K562 (cell line): Measurements from ENCODE around the gene ZBTB46. TPM values are rescaled to one million over a fixed set of nuclear protein-coding genes. Genes with fewer than 3 reads are reported as not detected.

Experiments
- ATF7 ChIP-seq: fragments of 450-650 bp; IDR thresholded peaks from 2 replicates; pipeline ENCODE4 v1.7.1; 2014; ENCODE audit warnings: mild to moderate bottlenecking, moderate library complexity
- BHLHE40 ChIP-seq: IDR thresholded peaks from 2 replicates; pipeline ENCODE4 v1.6.1; 2011; ENCODE audit warnings: low read length, improper control_type of control experiment
- CXXC5 ChIP-seq: fragments of 250-450 bp; sonication (Bioruptor Pico); IDR thresholded peaks from 2 replicates; pipeline ENCODE4 v1.8.0; 2022; ENCODE audit warnings: inconsistent platforms, mild to moderate bottlenecking, moderate library complexity
- ESRRA ChIP-seq: fragments of 450-650 bp; IDR thresholded peaks from 2 replicates; pipeline ENCODE4 v1.6.1; 2014; ENCODE audit warnings: low read depth, mild to moderate bottlenecking, moderate library complexity, borderline replicate concordance
- JUN ChIP-seq, 2 experiments: sonication (generic) in 1 of 2; formaldehyde crosslinking in 1 of 2; IDR thresholded peaks; 2 replicates each; pipeline versions ENCODE4 v1.6.1 to v1.8.0; 2012 to 2022; ENCODE audit warnings: borderline replicate concordance in 2 of 2, mild to moderate bottlenecking in 2 of 2, improper control_type of control experiment in 1 of 2, low read depth in 1 of 2, low read length in 1 of 2, missing genetic modification reagents in 1 of 2
- PHF21A ChIP-seq: fragments of 450-650 bp; IDR thresholded peaks from 2 replicates; pipeline ENCODE4 v1.6.1; 2017; ENCODE audit warnings: low read depth, borderline replicate concordance
- PHF8 ChIP-seq: fragments of 200-600 bp; sonication (generic); IDR thresholded peaks from 2 replicates; pipeline ENCODE4 v1.6.1; 2012; ENCODE audit warnings: mixed run types, mild to moderate bottlenecking, inconsistent platforms, low read length, moderate library complexity, borderline replicate concordance
- POLR2A ChIP-seq: fragments of 450-650 bp; conservative IDR thresholded peaks from 2 replicates; pipeline ENCODE4 v1.6.1; 2016
- PTBP1 ChIP-seq: fragments of 200-400 bp; formaldehyde crosslinking; IDR thresholded peaks from 2 replicates; pipeline ENCODE4 v1.6.1; 2017; ENCODE audit warnings: low read depth, low read length
- RCOR1 ChIP-seq, 2 experiments: IDR thresholded peaks; 2 replicates each; pipeline ENCODE4 v1.6.1; 2012; ENCODE audit warnings: low read depth in 2 of 2, low read length in 2 of 2, borderline replicate concordance in 1 of 2, improper control_type of control experiment in 1 of 2
- REST ChIP-seq, 2 experiments: fragments of 450-650 bp; formaldehyde crosslinking in 1 of 2; IDR thresholded peaks; 2 replicates each; pipeline versions ENCODE4 v1.4.0 to v1.6.1; 2014 to 2020; ENCODE audit warnings: mild to moderate bottlenecking in 2 of 2, borderline replicate concordance in 1 of 2, low read depth in 1 of 2
- SPI1 ChIP-seq: IDR thresholded peaks from 2 replicates; pipeline ENCODE4 v1.6.1; 2011; ENCODE audit warnings: low read depth, low read length, control low read depth, borderline replicate concordance
- ZFP91 ChIP-seq: sonication (generic); formaldehyde crosslinking; IDR thresholded peaks from 2 replicates; pipeline ENCODE4 v1.8.0; 2022; ENCODE audit warnings: mild to moderate bottlenecking, missing genetic modification reagents
- ZNF583 ChIP-seq: fragments of 250-450 bp; sonication (Bioruptor Pico); IDR thresholded peaks from 2 replicates; pipeline ENCODE4 v1.4.0; 2020
- ZSCAN29 ChIP-seq: fragments of 450-650 bp; IDR thresholded peaks from 2 replicates; pipeline ENCODE4 v1.6.1; 2017
- polyA plus RNA-seq, 8 experiments: library from polyadenylated mRNA; depleted of rRNA in 4 of 8; stranded (reverse) in 5 of 8; unstranded in 3 of 8; fragments of >200 nt; fragmentation: Nextera tagmentation in 2 of 8; fragmentation: Illumina TruSeq in 1 of 8; extraction: Ambion mirVana in 2 of 8; extraction: Trizol in 1 of 8; gene quantifications; 2 replicates each; pipeline versions ENCODE4 v1.2.1 to v1.2.3, GENCODE V29; 2011 to 2014; ENCODE audit warnings: inconsistent platforms in 1 of 8, missing spikeins in 1 of 8
- total RNA-seq, 7 experiments: library from RNA; depleted of rRNA in 6 of 7; stranded (reverse); fragments of >200 nt in 6 of 7; fragmentation: Illumina TruSeq in 2 of 7; extraction: Trizol in 2 of 7; gene quantifications; 2 replicates each; pipeline versions ENCODE4 v1.2.1 to v1.2.3, GENCODE V29; 2011 to 2021; ENCODE audit warnings: low replicate concordance in 1 of 7

Gene ZBTB46
- total and polyA plus RNA-seq, 9 of the 15 experiments (the other 6 are each of a cell fraction or from before 2014, with no cell fraction given), result 0.29 to 4.1 (median 1.1) TPM

GRCh38 chr20:63863798-63864544, 32.9 kb upstream of the ZBTB46 start (continued):
- TF ChIP-seq JUN (IDR thresholded peaks at IDR 0.05; ENCODE audit: borderline replicate concordance, low read depth, low read length) (0 out of 2 replicates have a peak, but pooled peaks have one; percentile 4), JUN (CRISPR knock-in tag; IDR thresholded peaks at IDR 0.05; ENCODE audit: borderline replicate concordance) (no peak), BHLHE40 (peak; percentile 60), POLR2A (no peak; the same call in 1 of the 2 replicates), ZSCAN29 (no peak), PHF21A (no peak), CXXC5 (CRISPR knock-in tag) (peak; percentile 85), ATF7 (peak; percentile 59), PTBP1 (0 out of 2 replicates have a peak, but pooled peaks have one; percentile 65), SPI1 (peak; percentile 89), ZNF583 (CRISPR knock-in tag) (0 out of 2 replicates have a peak, but pooled peaks have one; percentile 22), ESRRA (peak; percentile 99), ZFP91 (CRISPR knock-in tag) (no peak), REST (IDR thresholded peaks at IDR 0.05; ENCODE audit: borderline replicate concordance) (peak; percentile 88), REST (CRISPR knock-in tag; IDR thresholded peaks at IDR 0.05; ENCODE audit: low read depth) (0 out of 2 replicates have a peak, but pooled peaks have one; percentile 50), PHF8 (peak; percentile 32; the same call in 1 of the 2 replicates), RCOR1 (IDR thresholded peaks at IDR 0.05; ENCODE audit: borderline replicate concordance in 1 of 2, low read depth in 2 of 2, low read length in 2 of 2) (peak in 1 of 2 experiments; percentile 68; a peak in 2 of 4 replicates)
